Neural crest cell (in vitro differentiated cells): ENCODE results near the gene ZNF160. TPM values are rescaled to one million over a fixed set of nuclear protein-coding genes. Genes with fewer than 3 reads are reported as not detected.
"Not testable (repeated sequence)": the region's sequence is repeated elsewhere in the genome, so short reads cannot be mapped to it uniquely, and the experiment has no call there.

Source experiments
- DNase-seq: peaks from one replicate; pipeline ENCODE4 v3.0.0; 2021; ENCODE audit warnings: low read depth, mixed read lengths, low spot score
- H3K27ac Mint-ChIP-seq: one replicate; pipeline ENCODE4 v1.8.0; 2021; ENCODE audit warnings: mild to moderate bottlenecking, mixed read lengths; ENCODE audit not compliant: unreplicated experiment
- H3K27me3 Mint-ChIP-seq: 2 replicates; pipeline ENCODE4 v1.8.0; 2021; ENCODE audit warnings: low read depth, mild to moderate bottlenecking, mixed read lengths
- H3K36me3 Mint-ChIP-seq: 2 replicates; pipeline ENCODE4 v1.8.0; 2021; ENCODE audit warnings: low read depth, mild to moderate bottlenecking, mixed read lengths
- H3K4me1 Mint-ChIP-seq: 2 replicates; pipeline ENCODE4 v1.8.0; 2021; ENCODE audit warnings: mixed read lengths
- H3K4me3 Mint-ChIP-seq: one replicate; pipeline ENCODE4 v1.8.0; 2021; ENCODE audit warnings: mild to moderate bottlenecking, mixed read lengths
- H3K9me3 Mint-ChIP-seq: 2 replicates; pipeline ENCODE4 v1.8.0; 2021; ENCODE audit warnings: mixed read lengths
- CTCF ChIP-seq: fragments of 200-600 bp; sonication (generic); conservative IDR thresholded peaks from 2 replicates; pipeline ENCODE4 v1.5.0; 2021; ENCODE audit warnings: antibody characterized with exemption, mild to moderate bottlenecking
- total RNA-seq: library from RNA; stranded (reverse); gene quantifications from 2 replicates; pipeline ENCODE4 v1.2.1, GENCODE V29; 2021

ZNF160 gene
- total RNA-seq, 1 donor from 2014 or later: 22.7 TPM

- peaks cover 5% of the 10 kb centered on the region for H3K4me1 Mint-ChIP-seq
- TF ChIP-seq CTCF: no peak
- no peaks in the 10 kb centered on the region for H3K27me3 Mint-ChIP-seq
- no peak for DNase-seq
- no peak overlapping the region for H3K4me3 Mint-ChIP-seq
- no peaks in the 10 kb centered on the region for H3K36me3 Mint-ChIP-seq
- H3K27ac Mint-ChIP-seq: no peak overlapping the region
- peaks cover 5% of the 10 kb centered on the region for H3K9me3 Mint-ChIP-seq
These were observed 57.7 kb downstream of the ZNF160 start for GRCh38 chr19:53045536-53045935.

- peaks cover 3% of the 10 kb centered on the region for H3K36me3 Mint-ChIP-seq
- H3K9me3 Mint-ChIP-seq: peaks cover 2% of the 10 kb centered on the region
- no peak for DNase-seq
- no peaks in the 10 kb centered on the region for H3K27me3 Mint-ChIP-seq
- no peak for TF ChIP-seq CTCF
- no peak overlapping the region for H3K27ac Mint-ChIP-seq
- no peak overlapping the region for H3K4me3 Mint-ChIP-seq
- H3K4me1 Mint-ChIP-seq: peaks cover 11% of the 10 kb centered on the region
These were observed 61.9 kb downstream of the ZNF160 start for GRCh38 chr19:53041366-53041765.

DNA sequence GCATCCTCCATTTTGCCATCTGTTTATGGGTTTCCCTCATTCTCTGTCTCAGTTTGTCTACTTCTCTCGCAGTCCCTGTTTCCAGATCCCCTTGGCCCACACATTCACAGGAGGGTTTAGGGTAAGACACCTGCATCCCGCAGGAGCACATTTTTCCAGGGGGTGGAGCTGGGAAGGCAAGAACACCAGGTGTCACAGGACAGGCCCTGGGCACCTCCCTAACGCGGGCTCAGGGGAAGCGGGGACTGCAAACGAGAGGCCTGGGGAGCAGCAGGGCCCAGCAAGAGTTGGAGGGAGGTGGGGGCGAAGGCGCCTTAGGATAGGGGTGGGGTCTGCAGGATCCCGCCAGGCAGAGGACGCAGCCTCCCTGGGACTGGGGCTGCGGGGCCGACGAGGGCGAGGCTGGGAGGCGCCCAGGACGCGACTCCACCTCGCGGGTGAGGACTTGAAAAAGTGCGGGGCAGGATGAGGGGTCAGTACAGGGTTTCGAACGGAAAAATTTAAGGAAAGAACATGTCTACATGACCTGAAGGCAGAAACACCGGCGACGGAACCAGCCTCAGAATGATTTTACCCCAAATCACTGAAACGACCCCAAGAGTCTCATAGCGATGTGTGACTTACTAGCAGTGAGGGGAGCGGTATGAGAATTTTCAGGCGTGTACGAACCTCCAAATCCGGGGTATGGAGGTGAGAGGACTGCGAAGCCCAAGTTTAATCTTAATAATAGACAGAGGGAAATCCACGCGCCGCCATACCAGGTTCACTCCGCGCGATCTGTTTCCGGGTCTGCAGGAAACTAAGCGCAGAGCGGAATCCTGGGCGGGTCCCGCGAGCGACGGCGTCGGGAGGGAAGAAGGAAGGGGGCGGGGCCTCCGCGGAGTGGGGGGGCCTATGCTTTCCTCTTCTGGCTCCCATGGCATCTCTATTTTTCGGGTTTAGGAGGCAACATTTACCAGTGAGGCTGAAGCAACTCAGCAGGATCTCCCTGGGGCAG lies 65.8 kb downstream of the ZNF160 start:
- Mint-ChIP-seq H3K9me3 (peaks cover 2% of the 10 kb centered on the region), H3K4me1 (peaks cover 6% of the 10 kb centered on the region), H3K27me3 (no peaks in the 10 kb centered on the region), H3K36me3 (peaks cover 9% of the 10 kb centered on the region), H3K27ac (peak overlapping the region; percentile 43), H3K4me3 (peak overlapping the region; percentile 90)
- peak; percentile 20 for DNase-seq
- TF ChIP-seq CTCF: no peak

DNA sequence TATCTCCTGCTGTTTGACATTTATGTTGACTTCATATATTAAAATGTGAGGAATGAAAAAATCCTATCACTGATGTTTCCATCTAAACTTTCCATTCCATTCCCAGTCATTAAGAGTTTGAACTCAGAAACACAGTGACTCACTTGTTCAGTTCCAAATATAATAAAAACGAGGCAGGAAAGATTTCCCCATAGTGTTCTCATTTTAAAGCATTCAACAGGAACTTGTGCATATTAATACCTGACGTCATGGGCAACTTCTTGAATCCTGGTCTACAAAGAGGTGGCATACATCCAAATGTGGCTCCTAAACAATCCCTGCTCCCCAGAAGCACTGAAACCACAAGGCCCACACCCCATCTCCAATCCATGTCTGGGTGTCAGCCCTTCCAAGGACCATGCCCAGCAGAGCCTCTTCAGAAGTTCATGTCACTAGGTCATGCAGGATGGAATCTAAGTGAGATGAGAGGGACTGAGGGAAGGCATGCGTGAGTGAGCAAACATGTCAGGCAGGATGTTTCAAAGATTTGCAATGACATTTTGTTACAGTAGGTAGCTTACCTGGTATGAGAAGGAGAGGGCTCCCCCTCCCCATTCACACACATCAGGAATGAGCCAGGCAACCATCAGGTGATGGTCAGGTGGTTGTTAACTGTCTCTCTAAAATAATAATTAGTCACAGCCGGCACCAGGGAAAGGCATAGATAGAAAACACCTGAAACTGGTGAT lies 68.1 kb downstream of the ZNF160 start:
- peaks cover 6% of the 10 kb centered on the region for H3K4me1 Mint-ChIP-seq
- H3K27ac Mint-ChIP-seq: no peak overlapping the region
- DNase-seq: no peak
- no peak for TF ChIP-seq CTCF
- peaks cover 5% of the 10 kb centered on the region for H3K9me3 Mint-ChIP-seq
- H3K27me3 Mint-ChIP-seq: no peaks in the 10 kb centered on the region
- peak overlapping the region; percentile 40 for H3K4me3 Mint-ChIP-seq
- H3K36me3 Mint-ChIP-seq: peaks cover 12% of the 10 kb centered on the region

- H3K4me3 Mint-ChIP-seq: peak overlapping the region; percentile 66
- H3K27me3 Mint-ChIP-seq: no peaks in the 10 kb centered on the region
- peaks cover 5% of the 10 kb centered on the region for H3K9me3 Mint-ChIP-seq
- no peak overlapping the region for H3K27ac Mint-ChIP-seq
- no peak for DNase-seq
- TF ChIP-seq CTCF: no peak
- peaks cover 12% of the 10 kb centered on the region for H3K36me3 Mint-ChIP-seq
- peaks cover 6% of the 10 kb centered on the region for H3K4me1 Mint-ChIP-seq
These were observed 69.2 kb downstream of the ZNF160 start for GRCh38 chr19:53034054-53034453.

DNA sequence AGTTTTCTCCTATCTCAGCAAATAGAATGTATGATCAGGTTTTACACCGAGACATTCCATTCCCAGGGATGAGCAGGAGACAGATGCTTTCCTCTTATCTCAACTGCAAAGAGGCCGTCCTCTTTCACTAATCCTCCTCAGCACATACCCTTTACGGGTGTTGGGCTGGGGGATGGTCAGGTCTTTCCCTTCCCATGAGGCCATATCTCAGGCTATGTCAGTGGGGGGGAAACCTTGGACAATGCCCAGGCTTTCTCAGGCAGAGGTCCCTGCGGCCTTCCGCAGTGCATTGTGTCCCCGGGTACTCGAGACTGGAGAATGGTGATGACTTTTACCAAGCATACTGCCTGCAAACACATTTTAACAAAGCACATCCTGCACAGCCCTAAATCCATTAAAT lies 74.9 kb downstream of the ZNF160 start:
- H3K4me1 Mint-ChIP-seq, H3K9me3 Mint-ChIP-seq, DNase-seq, H3K36me3 Mint-ChIP-seq, H3K4me3 Mint-ChIP-seq, H3K27me3 Mint-ChIP-seq: not testable (repeated sequence)
- peak overlapping the region; percentile 43 for H3K27ac Mint-ChIP-seq
